ENCODE data around the gene GDI2.
"Not testable (repeated sequence)": the region's sequence is repeated elsewhere in the genome, so short reads cannot be mapped to it uniquely, and the experiment has no call there.

GDI2 gene

GRCh38 chr10:5828725-5829124, 15.5 kb upstream of the GDI2 start:
- DNase-seq (ENCODE audit: low read depth in 2 of 2): no peak

- no peak for DNase-seq (ENCODE audit: low read depth in 2 of 2)
Measured at GRCh38 chr10:5827841-5828240, 14.6 kb upstream of the GDI2 start.

- not testable (repeated sequence) for DNase-seq (ENCODE audit: low read depth in 2 of 2)
Measured at GRCh38 chr10:5826511-5826910, 13.3 kb upstream of the GDI2 start.

GRCh38 chr10:5818894-5819293, 5.7 kb upstream of the GDI2 start:
- no peak for DNase-seq (ENCODE audit: low read depth in 2 of 2)

GRCh38 chr10:5818048-5818331, 4.8 kb upstream of the GDI2 start:
- no peak for DNase-seq (ENCODE audit: low read depth in 2 of 2)

- DNase-seq (ENCODE audit: low read depth in 2 of 2): no peak
Measured at GRCh38 chr10:5817322-5818047, 4.3 kb upstream of the GDI2 start.

GRCh38 chr10:5816170-5816569, 2.9 kb upstream of the GDI2 start:
- no peak for DNase-seq (ENCODE audit: low read depth in 2 of 2)

GRCh38 chr10:5814110-5815107, 1.2 kb upstream of the GDI2 start:
- DNase-seq (ENCODE audit: low read depth in 2 of 2): no peak

- no peak for DNase-seq (ENCODE audit: low read depth in 2 of 2)
Measured at GRCh38 chr10:5813091-5813340, 218 bp downstream of the GDI2 start.

GRCh38 chr10:5812283-5813090, 747 bp downstream of the GDI2 start:
- peak; percentile 9 to 20 for DNase-seq (ENCODE audit: low read depth in 2 of 2)

GRCh38 chr10:5811387-5811821, 1.8 kb downstream of the GDI2 start:
- DNase-seq (ENCODE audit: low read depth in 2 of 2): no peak

- no peak for DNase-seq (ENCODE audit: low read depth in 2 of 2)
Measured at GRCh38 chr10:5810225-5810624, 3.0 kb downstream of the GDI2 start.

- no peak for DNase-seq (ENCODE audit: low read depth in 2 of 2)
Measured at GRCh38 chr10:5809527-5810154, 3.6 kb downstream of the GDI2 start.

GRCh38 chr10:5808783-5809392, 4.3 kb downstream of the GDI2 start:
- DNase-seq (ENCODE audit: low read depth in 2 of 2): not testable (repeated sequence)

GRCh38 chr10:5806745-5807144, 6.5 kb downstream of the GDI2 start:
- no peak for DNase-seq (ENCODE audit: low read depth in 2 of 2)

- no peak for DNase-seq (ENCODE audit: low read depth in 2 of 2)
Measured at GRCh38 chr10:5805711-5806110, 7.5 kb downstream of the GDI2 start.

GRCh38 chr10:5805260-5805659, 8.0 kb downstream of the GDI2 start:
- DNase-seq (ENCODE audit: low read depth in 2 of 2): no peak

- DNase-seq (ENCODE audit: low read depth in 2 of 2): no peak
Measured at GRCh38 chr10:5804386-5804785, 8.8 kb downstream of the GDI2 start.

- no peak for DNase-seq (ENCODE audit: low read depth in 2 of 2)
Measured at GRCh38 chr10:5800782-5801181, 12.5 kb downstream of the GDI2 start.

- DNase-seq (ENCODE audit: low read depth in 2 of 2): no peak
Measured at GRCh38 chr10:5794236-5794635, 19.0 kb downstream of the GDI2 start.

- DNase-seq (ENCODE audit: low read depth in 2 of 2): no peak
Measured at GRCh38 chr10:5789626-5790025, 23.6 kb downstream of the GDI2 start.

- no peak for DNase-seq (ENCODE audit: low read depth in 2 of 2)
Measured at GRCh38 chr10:5788969-5789368, 24.3 kb downstream of the GDI2 start.
